ENCODE data around the gene ZNF516.

Gene ZNF516

DNA sequence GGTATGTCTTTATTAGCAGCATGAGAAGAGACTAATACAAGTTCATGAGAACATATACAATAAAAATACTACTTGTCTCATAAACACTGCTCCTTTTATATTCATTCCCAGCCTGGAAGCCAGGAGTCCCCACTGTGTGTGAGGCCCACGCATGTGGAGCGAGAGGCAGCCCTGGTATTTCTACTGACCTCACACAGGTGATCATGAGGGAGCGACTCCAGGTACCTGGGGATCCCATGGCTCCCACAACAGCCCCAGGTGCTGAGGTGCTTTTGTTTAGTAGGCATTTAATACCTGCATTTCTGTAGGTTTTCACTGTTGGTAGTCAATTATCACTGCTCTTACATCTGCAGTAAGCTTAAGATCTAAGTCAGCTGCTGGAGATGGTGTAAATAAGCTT lies 75.2 kb downstream of the ZNF516 start:
- DNase-seq: no peak

DNA sequence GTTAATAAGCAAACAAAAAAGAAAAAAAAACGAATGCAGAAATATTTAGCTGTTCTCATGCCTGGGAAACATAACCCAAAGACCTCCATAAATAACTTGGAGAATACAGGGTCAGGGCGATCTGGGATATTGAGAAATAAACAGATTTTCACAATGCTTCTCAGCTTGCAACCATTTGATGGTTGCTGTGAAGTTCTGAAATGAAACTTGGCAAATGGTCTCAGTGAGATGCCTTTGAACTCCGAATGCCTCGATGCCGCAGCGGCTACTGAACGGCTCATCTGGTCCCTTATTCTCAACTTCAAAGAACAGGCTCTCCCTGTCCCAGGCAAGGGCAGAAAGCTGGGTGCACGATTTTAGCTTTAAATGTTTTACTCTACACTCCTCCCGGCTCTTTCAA lies 78.1 kb downstream of the ZNF516 start:
- DNase-seq: no peak

GRCh38 chr18:76414936-76415621 lies 80.0 kb downstream of the ZNF516 start:
- no peak for DNase-seq

DNA sequence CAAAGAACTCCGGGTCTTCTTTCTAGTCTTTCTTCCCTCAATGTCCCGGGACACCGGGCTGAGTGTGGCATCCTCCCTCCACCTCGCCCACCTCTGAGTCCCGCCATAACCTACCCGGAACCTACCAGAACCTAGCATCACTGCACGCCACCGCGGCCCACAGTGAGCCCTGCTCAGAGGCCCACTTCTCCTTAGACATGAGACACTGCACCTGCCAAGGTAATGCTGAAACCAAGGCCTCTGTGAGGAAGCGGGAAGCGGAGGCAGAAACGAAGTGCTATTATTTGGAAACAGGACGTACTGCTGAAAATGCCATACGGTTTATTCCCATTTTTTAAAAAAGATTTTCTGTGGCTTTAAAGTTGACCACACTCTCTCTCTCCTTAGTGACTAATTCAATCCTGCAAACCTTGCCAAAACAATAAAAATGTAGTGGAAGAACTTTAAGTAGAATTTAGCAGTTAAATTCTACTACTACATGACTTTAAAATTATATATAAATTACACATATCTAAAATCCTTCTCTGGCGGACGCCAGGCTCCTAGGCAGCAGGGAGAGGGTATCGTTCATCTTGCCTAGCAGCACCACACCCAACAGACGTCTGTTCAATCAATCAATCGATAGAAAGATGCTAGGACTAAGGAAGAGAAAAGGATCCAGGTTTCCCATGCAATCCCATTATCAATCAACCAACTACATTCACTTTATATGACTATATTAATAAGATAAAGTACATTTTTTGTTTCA lies 82.0 kb downstream of the ZNF516 start:
- DNase-seq: no peak

GRCh38 chr18:76412010-76412817 lies 82.8 kb downstream of the ZNF516 start:
- DNase-seq: no peak

- peak; percentile 30 for DNase-seq
These were observed 84.2 kb downstream of the ZNF516 start for GRCh38 chr18:76410660-76411417.

- no peak for DNase-seq
These were observed 85.0 kb downstream of the ZNF516 start for GRCh38 chr18:76410033-76410432.

DNA sequence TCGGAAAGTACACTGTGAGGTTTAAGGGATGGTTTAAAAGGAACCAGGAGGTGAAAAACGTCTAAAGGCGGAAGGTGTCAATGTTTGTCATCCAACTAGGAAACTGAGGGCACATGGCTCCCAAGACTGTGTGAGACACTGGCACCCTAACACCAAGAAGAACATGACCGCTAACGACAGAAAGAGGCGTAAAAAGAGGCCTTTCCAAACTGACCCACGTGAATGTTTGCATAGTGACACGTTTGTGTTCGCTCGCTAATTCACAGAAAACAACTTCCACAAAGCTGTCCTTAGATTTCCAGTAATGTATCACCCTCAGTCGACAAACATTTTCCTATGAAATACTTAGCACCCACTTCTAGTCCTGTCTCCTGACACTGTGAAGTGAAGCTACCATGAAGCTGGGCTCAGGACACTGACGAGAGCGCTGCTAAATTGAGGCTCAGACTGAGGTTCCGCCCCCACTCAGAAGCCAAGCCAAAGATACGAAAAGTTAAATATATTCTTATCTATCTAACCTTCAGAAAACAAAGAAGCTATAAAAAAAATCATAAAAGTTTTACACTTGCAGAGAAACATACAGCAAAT lies 86.5 kb downstream of the ZNF516 start:
- DNase-seq: no peak

GRCh38 chr18:76407681-76408080 lies 87.4 kb downstream of the ZNF516 start:
- no peak for DNase-seq

GRCh38 chr18:76406791-76407190 lies 88.3 kb downstream of the ZNF516 start:
- DNase-seq: no peak

GRCh38 chr18:76405681-76406356 lies 89.2 kb downstream of the ZNF516 start:
- DNase-seq: no peak

- no peak for DNase-seq
These were observed 89.8 kb downstream of the ZNF516 start for GRCh38 chr18:76405280-76405679.

GRCh38 chr18:76404345-76404831 lies 90.7 kb downstream of the ZNF516 start:
- DNase-seq: no peak

DNA sequence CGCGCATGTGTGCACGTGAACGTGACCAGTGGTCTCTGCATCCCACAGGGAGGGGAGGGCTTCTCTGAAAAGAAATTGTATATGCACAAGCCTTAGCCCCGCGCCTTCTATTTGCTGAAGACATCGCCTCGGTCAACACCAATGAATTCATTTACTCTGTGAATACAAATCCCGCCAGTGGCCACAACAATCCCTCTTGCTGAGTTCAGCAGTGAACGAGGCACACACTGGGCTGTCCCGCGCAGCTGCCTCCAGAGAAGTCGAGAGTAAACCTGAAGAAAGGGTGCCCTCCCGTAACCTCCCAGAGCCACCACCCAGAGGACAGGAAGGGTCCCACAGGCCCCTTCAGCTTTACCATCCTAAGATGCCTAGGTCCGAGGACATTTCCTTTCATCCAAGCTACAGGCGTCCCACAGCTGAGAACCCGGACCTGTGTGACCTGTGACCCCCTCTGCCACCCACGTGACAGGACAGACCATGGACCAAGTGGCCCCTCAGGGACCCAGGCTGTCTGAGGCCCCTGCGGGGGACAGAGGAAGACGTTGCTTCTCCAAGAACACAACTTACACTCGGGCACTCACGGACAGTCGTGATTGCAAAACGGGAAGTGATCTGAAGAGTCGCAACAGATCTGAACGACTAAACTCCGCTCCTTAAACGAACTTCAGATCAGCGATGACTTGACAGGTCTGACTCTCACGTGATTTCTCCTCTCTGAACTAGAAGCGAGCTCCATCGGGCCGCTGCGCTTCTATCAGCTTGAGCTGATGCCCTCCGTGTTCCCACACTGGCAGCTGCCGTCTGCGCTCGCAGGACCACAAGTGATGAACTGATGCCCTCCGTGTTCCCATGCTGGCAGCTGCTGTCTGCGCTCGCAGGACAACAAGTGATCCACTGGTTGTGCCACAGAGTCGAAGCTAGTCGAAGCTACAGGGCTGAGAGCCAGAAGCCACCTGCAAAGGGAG lies 92.7 kb downstream of the ZNF516 start:
- DNase-seq: no peak

GRCh38 chr18:76401498-76401897 lies 93.5 kb downstream of the ZNF516 start:
- DNase-seq: no peak

DNA sequence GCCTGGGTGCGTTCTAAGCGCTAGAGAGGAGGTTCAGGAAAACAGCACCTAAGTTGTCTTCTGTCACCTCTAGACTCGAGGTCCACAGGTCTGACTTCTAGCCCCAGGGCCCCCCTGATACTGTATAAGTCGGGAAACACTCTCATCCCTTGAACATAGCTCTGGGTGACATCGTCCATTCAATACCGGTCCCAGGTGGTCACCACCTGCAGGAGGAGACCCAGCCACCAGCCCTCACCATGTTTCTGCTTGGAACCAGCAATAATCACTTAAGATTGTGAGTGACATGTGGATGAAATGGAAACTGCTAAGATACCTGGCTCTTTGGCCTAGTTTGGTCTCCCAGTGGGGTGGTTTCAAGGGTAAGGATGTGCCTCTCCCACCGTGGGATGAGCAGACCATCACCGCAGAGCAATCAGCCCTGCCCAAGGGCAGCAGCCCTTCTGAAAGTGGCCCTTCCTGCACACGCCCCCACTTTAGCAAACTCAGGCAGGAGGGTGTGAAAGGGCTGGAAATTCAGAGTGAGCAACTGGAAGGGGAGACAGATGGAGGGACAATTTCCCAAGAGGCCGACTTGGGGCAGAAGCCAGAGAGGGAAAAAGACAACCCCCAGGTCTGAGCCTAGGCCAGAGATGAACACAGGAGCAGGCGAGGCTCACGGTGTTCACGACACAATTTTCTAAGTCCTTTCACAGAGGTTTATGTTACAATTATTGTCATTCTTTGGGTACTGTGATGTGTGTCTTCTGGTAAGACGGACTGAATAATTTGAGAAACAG lies 95.2 kb downstream of the ZNF516 start:
- no peak for DNase-seq

- DNase-seq: peak; percentile 75
These were observed 96.0 kb downstream of the ZNF516 start for GRCh38 chr18:76398896-76399612.

DNA sequence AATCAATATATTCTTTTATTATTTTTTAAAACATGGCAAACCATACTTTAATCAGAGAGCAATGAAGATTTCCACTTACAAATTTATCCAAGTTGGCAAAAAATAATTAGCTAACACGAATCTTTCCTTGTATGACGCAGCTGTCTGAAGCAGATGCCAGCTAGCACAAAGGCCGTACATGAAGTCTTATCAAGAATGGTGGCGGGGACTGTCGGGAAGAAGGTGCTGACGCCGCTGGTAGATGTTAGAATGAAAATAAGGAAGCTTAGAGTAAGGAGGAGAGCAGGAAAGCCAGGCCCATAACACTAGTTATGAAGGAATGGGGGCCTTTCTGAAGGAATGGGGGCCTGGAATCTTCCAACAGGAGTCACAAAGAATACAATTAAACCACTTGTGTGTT lies 96.7 kb downstream of the ZNF516 start:
- DNase-seq: no peak

GRCh38 chr18:76397631-76398030 lies 97.4 kb downstream of the ZNF516 start:
- DNase-seq: no peak

All from stimulated activated CD4-positive, alpha-beta T cell treated with anti-CD3 and anti-CD28 coated beads, Interleukin-1b, Interleukin-23, amount 100 ng/mL, for 48 hours (primary cell).